ENCODE results near the gene RPTOR.

RPTOR gene

GRCh38 chr17:80998748-80999535 is 454.3 kb downstream of the RPTOR start:
- DNase-seq (ENCODE audit: low read depth) = no peak

- DNase-seq (ENCODE audit: low read depth) = no peak
Measured at GRCh38 chr17:80999536-81000333, 455.1 kb downstream of the RPTOR start.

- DNase-seq (ENCODE audit: low read depth) = no peak
Measured at GRCh38 chr17:81000334-81000630, 455.6 kb downstream of the RPTOR start.

GRCh38 chr17:81000631-81001357 is 456.2 kb downstream of the RPTOR start:
- DNase-seq (ENCODE audit: low read depth) = no peak

GRCh38 chr17:81002013-81002384 is 457.4 kb downstream of the RPTOR start:
- no peak for DNase-seq (ENCODE audit: low read depth)

GRCh38 chr17:81002409-81003361 is 458.0 kb downstream of the RPTOR start:
- DNase-seq (ENCODE audit: low read depth) = peak; percentile 35

GRCh38 chr17:81003711-81004475 is 459.3 kb downstream of the RPTOR start:
- DNase-seq (ENCODE audit: low read depth) = no peak

GRCh38 chr17:81006891-81007290 is 462.3 kb downstream of the RPTOR start:
- no peak for DNase-seq (ENCODE audit: low read depth)

GRCh38 chr17:81008140-81008539 is 463.5 kb downstream of the RPTOR start:
- no peak for DNase-seq (ENCODE audit: low read depth)

- no peak for DNase-seq (ENCODE audit: low read depth)
Measured at GRCh38 chr17:81009136-81009535, 464.5 kb downstream of the RPTOR start.

- no peak for DNase-seq (ENCODE audit: low read depth)
Measured at GRCh38 chr17:81010935-81011334, 466.3 kb downstream of the RPTOR start.

- DNase-seq (ENCODE audit: low read depth) = no peak
Measured at GRCh38 chr17:81011951-81012350, 467.3 kb downstream of the RPTOR start.

GRCh38 chr17:81012574-81013447 is 468.2 kb downstream of the RPTOR start:
- DNase-seq (ENCODE audit: low read depth) = no peak

- no peak for DNase-seq (ENCODE audit: low read depth)
Measured at GRCh38 chr17:81013642-81014041, 469.0 kb downstream of the RPTOR start.

GRCh38 chr17:81015136-81015535 is 470.5 kb downstream of the RPTOR start:
- DNase-seq (ENCODE audit: low read depth) = peak; percentile 32

Data from iris pigment epithelial cell (primary cell).